Epithelial cell of esophagus (primary cell): ENCODE results near the gene KRTAP5-4.

Source experiments
- DNase-seq: peaks from one replicate; pipeline ENCODE4 v3.0.0; 2010; ENCODE audit warnings: low read depth
- H3K4me3 ChIP-seq: 2 replicates; pipeline ENCODE4 v1.5.1; 2011; ENCODE audit warnings: mild to moderate bottlenecking, low read length, control low read depth
- CTCF ChIP-seq: IDR thresholded peaks from 2 replicates; pipeline ENCODE4 v1.5.1; 2011; ENCODE audit warnings: low read depth, mild to moderate bottlenecking, low read length, control low read depth, inconsistent platforms; ENCODE audit not compliant: insufficient read depth; ENCODE audit errors: missing control alignments

KRTAP5-4 gene

GRCh38 chr11:1574933-1575242, 47.0 kb downstream of the KRTAP5-4 start:
- H3K4me3 ChIP-seq = no peak overlapping the region
- no peak for TF ChIP-seq CTCF
- no peak for DNase-seq

GRCh38 chr11:1574238-1574932, 47.6 kb downstream of the KRTAP5-4 start:
- peak overlapping the region; percentile 10 for H3K4me3 ChIP-seq
- DNase-seq = peak; percentile 44
- peak; percentile 54 for TF ChIP-seq CTCF

GRCh38 chr11:1573903-1574237, 48.1 kb downstream of the KRTAP5-4 start:
- H3K4me3 ChIP-seq = peak overlapping the region; percentile 10
- DNase-seq = peak; percentile 15

GRCh38 chr11:1573077-1573902, 48.6 kb downstream of the KRTAP5-4 start:
- no peak for TF ChIP-seq CTCF
- H3K4me3 ChIP-seq = peak overlapping the region; percentile 25
- peak; percentile 41 for DNase-seq

More at GRCh38 chr11:1573903-1574237, 48.1 kb downstream of the KRTAP5-4 start:
- TF ChIP-seq CTCF = no peak

- peak; percentile 90 for DNase-seq
- TF ChIP-seq CTCF = no peak
- H3K4me3 ChIP-seq = peak within 1 kb of the TSS; percentile 44
Measured at GRCh38 chr11:1572197-1573076, 49.5 kb downstream of the KRTAP5-4 start, which contains the start of gene DUSP8. Gene DUSP8, minus strand, starts transcription at chr11:1572271. Its CDS starts 6,445 bp downstream, at chr11:1565826.

GRCh38 chr11:1571760-1572196, 50.2 kb downstream of the KRTAP5-4 start:
- H3K4me3 ChIP-seq = peak overlapping the region; percentile 44
- no peak for DNase-seq
- TF ChIP-seq CTCF = no peak
